Keratinocyte (primary cell): ENCODE measurements around the gene BCL2. TPM values are rescaled to one million over a fixed set of nuclear protein-coding genes. Genes with fewer than 3 reads are reported as not detected.

Experiments
- DNase-seq: peaks from one replicate; pipeline ENCODE4 v3.0.0-alpha.2; 2011; ENCODE audit warnings: low read depth, missing footprints, low spot score
- FAIRE-seq: peaks from 2 replicates; lab custom pipeline; 2011; peaks lifted over from hg19 to GRCh38; lab: Jason Lieb, UNC
- H2AFZ ChIP-seq: 2 replicates; pipeline ENCODE4 v1.6.0; 2012; ENCODE audit warnings: low read length, control low read depth, inconsistent platforms; ENCODE audit not compliant: control insufficient read depth
- H3K27ac ChIP-seq: 2 replicates; pipeline ENCODE4 v1.5.1; 2011; ENCODE audit warnings: low read length; ENCODE audit not compliant: control insufficient read depth, insufficient read depth
- H3K27me3 ChIP-seq: 3 replicates; pipeline ENCODE4 v1.6.0; 2011; ENCODE audit warnings: low read length; ENCODE audit not compliant: control insufficient read depth, insufficient read depth; ENCODE audit errors: extremely low read depth
- H3K36me3 ChIP-seq, 2 experiments: 2 replicates in 1 of 2; 3 replicates in 1 of 2; pipeline ENCODE4 v1.5.1; 2011; ENCODE audit warnings: low read length in 2 of 2, mild to moderate bottlenecking in 1 of 2; ENCODE audit not compliant: control insufficient read depth in 2 of 2, insufficient read depth in 2 of 2; ENCODE audit errors: extremely low read depth in 1 of 2
- H3K4me1 ChIP-seq: 3 replicates; pipeline ENCODE4 v1.5.1; 2011; ENCODE audit warnings: low read length; ENCODE audit not compliant: control insufficient read depth, insufficient read depth; ENCODE audit errors: extremely low read depth
- H3K4me2 ChIP-seq: 3 replicates; pipeline ENCODE4 v1.6.0; 2011; ENCODE audit warnings: low read depth, low read length; ENCODE audit not compliant: control insufficient read depth, insufficient read depth; ENCODE audit errors: extremely low read depth
- H3K4me3 ChIP-seq, 3 experiments: fragments of 200-600 bp in 1 of 3; sonication (generic) in 1 of 3; 2 replicates in 2 of 3; 3 replicates in 1 of 3; pipeline ENCODE4 v1.5.1; 2011 to 2016; ENCODE audit warnings: low read length in 3 of 3, mild to moderate bottlenecking in 3 of 3, control low read depth in 2 of 3, inconsistent platforms in 1 of 3, low read depth in 1 of 3, mixed read lengths in 1 of 3, mixed run types in 1 of 3, moderate library complexity in 1 of 3; ENCODE audit not compliant: control insufficient read depth in 2 of 3, insufficient read depth in 2 of 3; ENCODE audit errors: extremely low read depth in 1 of 3
- H3K79me2 ChIP-seq: 2 replicates; pipeline ENCODE4 v1.6.0; 2012; ENCODE audit warnings: low read length; ENCODE audit not compliant: control insufficient read depth, insufficient read depth
- H3K9ac ChIP-seq: 3 replicates; pipeline ENCODE4 v1.6.0; 2011; ENCODE audit warnings: low read length; ENCODE audit not compliant: control insufficient read depth, insufficient read depth; ENCODE audit errors: extremely low read depth
- H3K9me1 ChIP-seq: 3 replicates; pipeline ENCODE4 v1.6.0; 2011; ENCODE audit warnings: low read length; ENCODE audit not compliant: control insufficient read depth, insufficient read depth; ENCODE audit errors: extremely low read depth
- H3K9me3 ChIP-seq: 2 replicates; pipeline ENCODE4 v1.5.1; 2012; ENCODE audit warnings: low read depth, low read length; ENCODE audit not compliant: control insufficient read depth
- H4K20me1 ChIP-seq: 3 replicates; pipeline ENCODE4 v1.6.0; 2011; ENCODE audit warnings: low read length; ENCODE audit not compliant: control insufficient read depth, insufficient read depth; ENCODE audit errors: extremely low read depth
- EZH2 ChIP-seq: IDR thresholded peaks from one replicate; pipeline ENCODE4 v1.6.1; 2012; ENCODE audit warnings: inconsistent platforms, mild to moderate bottlenecking, low read length, moderate library complexity
- dilution Hi-C: fragments of 300-500 bp; cut with MboI; formaldehyde crosslinking; loops from one replicate; pipeline ENCODE4 v1.7.0; 2020; ENCODE audit warnings: low sequenced_read_pairs; ENCODE audit not compliant: extremely low pct_ligation_motif_present
- polyA plus RNA-seq, 5 experiments: library from polyadenylated mRNA; depleted of rRNA in 3 of 5; stranded (reverse) in 3 of 5; stranded (forward) in 1 of 5; unstranded in 1 of 5; fragments of >200 nt; gene quantifications; 1 replicate in 1 of 5; 2 replicates in 3 of 5; 3 replicates in 1 of 5; pipeline versions ENCODE4 v1.2.1 to v1.2.3, GENCODE V29; 2011 to 2012; ENCODE audit warnings: missing spikeins in 2 of 5, low read depth in 1 of 5, low replicate concordance in 1 of 5
- TF ChIP-seq, protein P1 (sequence below), 3 experiments: IDR thresholded peaks in 1 of 3; conservative IDR thresholded peaks in 1 of 3; optimal IDR thresholded peaks in 1 of 3; 2 replicates in 2 of 3; 3 replicates in 1 of 3; pipeline versions ENCODE3 to v1.5.1; 2011; ENCODE audit warnings: low read length in 3 of 3, mild to moderate bottlenecking in 3 of 3, moderate library complexity in 2 of 3, control low read depth in 1 of 3, inconsistent platforms in 1 of 3; ENCODE audit not compliant: insufficient read depth in 2 of 3; ENCODE audit errors: extremely low read depth in 1 of 3

Gene BCL2
- polyA plus RNA-seq, 1 donor (not counting 4 experiments of a cell fraction or from before 2014, with no cell fraction given): 0.30 TPM

DNA sequence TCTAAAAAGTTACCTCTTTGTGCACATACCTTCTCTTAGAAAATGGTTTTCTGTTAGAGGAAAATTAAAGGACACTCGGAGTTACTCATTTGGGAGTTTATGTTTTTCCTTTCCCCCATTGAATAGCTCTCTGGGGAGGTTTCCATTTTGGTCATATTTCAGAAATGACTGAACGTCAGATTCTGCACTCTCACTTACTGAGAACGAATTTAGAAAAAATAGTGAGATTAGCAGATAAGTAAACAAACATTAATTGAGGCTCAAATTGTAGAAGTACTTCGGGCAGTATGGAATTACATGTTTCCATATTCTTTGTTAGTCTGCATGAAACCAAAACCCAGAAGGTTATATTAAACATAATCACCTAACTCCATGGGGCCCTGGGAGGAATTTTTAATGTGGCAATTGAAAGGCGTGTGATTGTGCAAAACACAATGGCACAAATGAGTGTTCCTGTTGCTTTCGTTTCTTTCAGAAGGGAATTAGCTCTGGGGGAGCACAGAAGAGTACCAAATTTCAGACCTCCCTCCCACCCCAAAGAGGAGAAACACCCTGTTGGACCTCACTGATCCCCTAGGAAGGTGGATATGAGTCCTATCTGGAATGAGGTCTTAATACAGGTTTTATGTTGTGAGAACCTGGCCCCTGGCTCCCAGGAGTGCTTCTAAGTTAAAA lies 212.3 kb downstream of the BCL2 start:
- no peak overlapping the region for H3K27ac ChIP-seq
- no peak overlapping the region for H3K9ac ChIP-seq
- no peak overlapping the region for H3K4me3 ChIP-seq
- dilution Hi-C loops: no loop called here
- no peaks in the 10 kb centered on the region for H3K79me2 ChIP-seq
- no peaks in the 10 kb centered on the region for H3K27me3 ChIP-seq
- no peaks in the 10 kb centered on the region for H3K4me1 ChIP-seq
- no peak overlapping the region for H3K4me2 ChIP-seq
- H4K20me1 ChIP-seq: no peaks in the 10 kb centered on the region
- no peaks in the 10 kb centered on the region for H3K9me3 ChIP-seq
- no peak for DNase-seq
- no peak for FAIRE-seq
- H3K9me1 ChIP-seq: no peaks in the 10 kb centered on the region
- no peaks in the 10 kb centered on the region for H3K36me3 ChIP-seq
- no peak overlapping the region for H2AFZ ChIP-seq
- TF ChIP-seq, protein P1, sequence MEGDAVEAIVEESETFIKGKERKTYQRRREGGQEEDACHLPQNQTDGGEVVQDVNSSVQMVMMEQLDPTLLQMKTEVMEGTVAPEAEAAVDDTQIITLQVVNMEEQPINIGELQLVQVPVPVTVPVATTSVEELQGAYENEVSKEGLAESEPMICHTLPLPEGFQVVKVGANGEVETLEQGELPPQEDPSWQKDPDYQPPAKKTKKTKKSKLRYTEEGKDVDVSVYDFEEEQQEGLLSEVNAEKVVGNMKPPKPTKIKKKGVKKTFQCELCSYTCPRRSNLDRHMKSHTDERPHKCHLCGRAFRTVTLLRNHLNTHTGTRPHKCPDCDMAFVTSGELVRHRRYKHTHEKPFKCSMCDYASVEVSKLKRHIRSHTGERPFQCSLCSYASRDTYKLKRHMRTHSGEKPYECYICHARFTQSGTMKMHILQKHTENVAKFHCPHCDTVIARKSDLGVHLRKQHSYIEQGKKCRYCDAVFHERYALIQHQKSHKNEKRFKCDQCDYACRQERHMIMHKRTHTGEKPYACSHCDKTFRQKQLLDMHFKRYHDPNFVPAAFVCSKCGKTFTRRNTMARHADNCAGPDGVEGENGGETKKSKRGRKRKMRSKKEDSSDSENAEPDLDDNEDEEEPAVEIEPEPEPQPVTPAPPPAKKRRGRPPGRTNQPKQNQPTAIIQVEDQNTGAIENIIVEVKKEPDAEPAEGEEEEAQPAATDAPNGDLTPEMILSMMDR (optimal IDR thresholded peaks at IDR 0.05 in 1 of 3, IDR thresholded peaks at IDR 0.05 in 1 of 3, conservative IDR thresholded peaks at IDR 0.05 in 1 of 3; ENCODE audit: extremely low read depth in 1 of 3, insufficient read depth in 2 of 3, low read length in 3 of 3): no peak
- no peak for TF ChIP-seq EZH2

DNA sequence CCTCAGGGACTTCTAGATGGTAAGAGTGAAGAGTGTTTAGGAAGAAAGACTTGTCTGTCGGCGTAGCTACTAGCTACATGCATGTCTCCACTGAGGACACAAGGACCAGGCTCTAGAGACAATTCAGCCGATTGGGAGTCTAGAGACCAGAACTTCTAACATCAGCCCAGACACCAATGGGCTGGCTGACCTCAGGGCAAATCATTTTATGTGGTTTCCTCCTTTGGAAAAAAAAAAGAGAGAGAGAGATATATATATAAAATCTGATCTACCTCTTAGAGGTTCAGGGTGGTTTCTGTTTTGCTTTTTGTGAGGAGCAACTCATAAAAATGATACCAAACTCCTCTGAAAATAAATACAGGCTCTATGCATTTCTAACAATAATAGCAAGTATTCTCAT lies 212.8 kb downstream of the BCL2 start:
- FAIRE-seq (no peak), DNase-seq (no peak)
- dilution Hi-C loops: no loop called here
- Histone ChIP-seq H3K36me3 (no peaks in the 10 kb centered on the region), H3K9ac (no peak overlapping the region), H2AFZ (no peak overlapping the region), H3K4me1 (no peaks in the 10 kb centered on the region), H3K9me1 (no peaks in the 10 kb centered on the region), H3K79me2 (no peaks in the 10 kb centered on the region), H3K27me3 (no peaks in the 10 kb centered on the region), H3K4me2 (no peak overlapping the region), H3K27ac (no peak overlapping the region), H3K4me3 (no peak overlapping the region), H3K9me3 (no peaks in the 10 kb centered on the region), H4K20me1 (no peaks in the 10 kb centered on the region)
- TF ChIP-seq, protein P1 (optimal IDR thresholded peaks at IDR 0.05 in 1 of 3, IDR thresholded peaks at IDR 0.05 in 1 of 3, conservative IDR thresholded peaks at IDR 0.05 in 1 of 3; ENCODE audit: extremely low read depth in 1 of 3, insufficient read depth in 2 of 3, low read length in 3 of 3): no peak
- no peak for TF ChIP-seq EZH2
